ENCODE measurements around the gene TNFRSF1A.
A peak's percentile ranks its signal among the peaks of the same experiment; 100 is the strongest.

The TNFRSF1A gene

DNA sequence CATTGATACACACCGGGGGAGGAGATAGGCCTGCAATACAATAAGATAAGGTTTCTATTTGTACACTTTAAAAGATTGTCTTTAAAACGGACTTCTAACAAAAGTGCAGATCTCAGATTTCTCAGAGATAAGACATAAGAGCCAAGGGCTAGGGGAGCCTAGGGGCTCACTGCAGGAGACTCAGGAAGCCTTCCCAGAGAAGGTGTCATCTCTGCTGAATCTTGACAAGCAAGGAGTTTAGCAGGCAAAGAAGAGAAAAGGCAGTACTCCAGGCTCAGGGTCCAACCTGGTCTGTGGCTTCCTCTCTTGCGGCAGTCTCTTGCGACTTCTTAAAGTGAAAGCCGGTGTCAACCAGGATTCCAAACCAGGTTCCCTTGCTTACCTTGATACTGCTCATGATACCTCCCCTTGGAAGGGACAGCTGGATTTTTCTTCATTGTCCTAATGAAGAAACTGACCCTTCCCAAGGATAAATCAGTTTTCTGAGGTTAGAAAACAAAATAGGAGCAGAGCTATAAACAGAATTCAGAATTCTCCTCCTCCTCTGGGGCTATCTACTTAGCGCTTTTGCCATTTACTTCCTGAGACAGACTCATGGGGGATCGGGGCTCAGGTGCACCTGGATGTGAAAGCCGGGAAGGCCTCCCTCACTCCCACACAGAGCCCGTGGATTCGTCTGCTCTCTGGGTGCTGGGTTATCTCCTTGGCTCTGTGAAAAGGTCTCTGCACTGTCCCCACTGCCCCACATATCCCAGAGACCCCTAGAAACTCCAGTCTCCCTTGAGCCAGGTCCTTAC lies 35.2 kb upstream of the TNFRSF1A start:
- Mint-ChIP-seq H3K4me3 (peak overlapping the region; percentile 5), H3K27me3 (peaks cover 2% of the 10 kb centered on the region), H3K36me3 (no peaks in the 10 kb centered on the region), H3K9me3 (no peaks in the 10 kb centered on the region), H3K4me1 (peaks cover 32% of the 10 kb centered on the region), H3K27ac (peak overlapping the region; percentile 36)

DNA sequence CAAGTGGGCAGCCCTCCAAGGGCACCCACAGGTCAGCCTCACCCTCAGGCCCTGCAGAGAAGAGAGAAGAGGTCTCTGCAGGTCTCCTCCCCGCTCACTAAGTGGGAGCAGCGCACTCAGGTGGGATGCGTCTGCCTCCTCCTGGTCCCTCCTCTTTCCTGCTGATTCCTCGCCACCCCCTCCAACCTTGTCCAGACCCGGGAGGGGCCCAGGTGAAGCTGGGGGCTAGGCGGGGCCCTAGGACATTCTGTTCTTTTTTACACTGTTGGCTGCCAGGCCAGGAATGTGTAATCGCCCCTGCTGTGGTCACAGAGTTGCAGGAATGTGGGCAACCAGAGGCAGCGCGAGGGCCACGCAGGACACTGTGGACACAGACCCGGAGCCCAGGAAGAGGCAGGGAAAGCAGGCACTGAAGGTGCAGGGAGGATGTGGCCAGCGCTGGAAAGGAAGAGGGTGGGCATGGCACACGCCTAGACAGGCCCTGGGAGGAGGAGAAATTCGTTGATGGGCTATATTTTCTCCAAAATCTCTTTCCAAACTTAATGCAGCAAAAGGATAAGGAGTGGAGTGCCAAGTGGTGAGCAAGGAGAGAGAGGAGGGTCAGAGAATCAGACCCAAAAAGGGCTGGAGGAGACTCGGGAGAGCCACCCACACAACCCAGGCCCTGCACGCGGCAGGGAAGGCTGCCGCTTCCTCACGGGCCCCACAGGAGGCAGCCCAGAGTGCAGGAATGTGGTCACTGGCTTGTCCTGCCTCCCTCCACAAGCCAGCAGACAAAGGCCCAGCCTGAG lies 34.4 kb upstream of the TNFRSF1A start:
- Mint-ChIP-seq H3K9me3 (no peaks in the 10 kb centered on the region), H3K4me1 (peaks cover 32% of the 10 kb centered on the region), H3K27ac (peak overlapping the region; percentile 4), H3K4me3 (peak overlapping the region; percentile 5), H3K36me3 (no peaks in the 10 kb centered on the region), H3K27me3 (no peaks in the 10 kb centered on the region)

DNA sequence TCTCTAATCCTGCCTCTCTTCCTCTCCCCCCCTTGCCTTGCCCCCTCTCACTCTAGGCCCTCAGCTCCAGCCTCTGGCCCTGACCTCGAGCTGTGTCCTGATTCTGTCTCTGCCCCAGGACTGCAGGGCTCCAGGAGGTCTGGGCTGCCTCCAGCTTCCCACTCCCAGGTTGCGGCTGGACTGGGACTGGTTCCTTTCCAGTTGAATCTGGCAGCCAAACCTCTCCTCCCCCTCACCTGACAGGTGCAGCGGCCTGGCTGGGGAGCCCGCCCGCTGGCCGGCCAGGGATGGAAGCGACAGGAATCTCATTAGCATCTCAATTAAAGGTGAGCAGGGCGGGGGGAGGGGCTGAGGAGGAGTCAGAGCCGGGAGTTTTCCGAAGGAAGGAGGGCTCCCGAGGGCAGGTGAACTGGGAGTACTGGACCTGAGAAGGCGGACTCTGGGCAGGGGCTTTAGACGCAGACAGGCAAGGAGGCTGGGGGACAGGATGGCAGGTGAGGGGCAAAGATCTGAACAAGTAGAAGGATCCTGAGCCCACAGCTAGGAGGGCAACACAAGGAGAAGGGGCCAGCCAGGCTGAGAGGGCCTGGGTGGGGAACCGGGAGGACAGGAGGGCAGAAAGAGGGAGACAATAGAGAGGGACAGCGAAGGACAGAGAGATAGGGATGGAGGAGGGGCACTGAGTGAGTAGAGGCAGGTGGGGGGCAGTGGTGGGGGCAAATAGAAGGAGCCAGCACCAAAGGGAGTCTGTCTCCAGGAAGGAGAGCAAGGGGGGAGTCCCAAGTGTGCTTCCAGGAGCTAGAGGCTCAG lies 33.6 kb upstream of the TNFRSF1A start, which contains the start of gene SCNN1A:
Gene SCNN1A, minus strand, starts transcription at position 295 of the 810 bp plus-strand sequence. CDS start 780 bp downstream, outside the sequence.
- H3K4me1 Mint-ChIP-seq = peaks cover 32% of the 10 kb centered on the region
- H3K36me3 Mint-ChIP-seq = no peaks in the 10 kb centered on the region
- H3K27ac Mint-ChIP-seq = peak within 1 kb of the TSS; percentile 4
- H3K27me3 Mint-ChIP-seq = no peaks in the 10 kb centered on the region
- H3K9me3 Mint-ChIP-seq = no peaks in the 10 kb centered on the region
- H3K4me3 Mint-ChIP-seq = peak within 1 kb of the TSS; percentile 5

DNA sequence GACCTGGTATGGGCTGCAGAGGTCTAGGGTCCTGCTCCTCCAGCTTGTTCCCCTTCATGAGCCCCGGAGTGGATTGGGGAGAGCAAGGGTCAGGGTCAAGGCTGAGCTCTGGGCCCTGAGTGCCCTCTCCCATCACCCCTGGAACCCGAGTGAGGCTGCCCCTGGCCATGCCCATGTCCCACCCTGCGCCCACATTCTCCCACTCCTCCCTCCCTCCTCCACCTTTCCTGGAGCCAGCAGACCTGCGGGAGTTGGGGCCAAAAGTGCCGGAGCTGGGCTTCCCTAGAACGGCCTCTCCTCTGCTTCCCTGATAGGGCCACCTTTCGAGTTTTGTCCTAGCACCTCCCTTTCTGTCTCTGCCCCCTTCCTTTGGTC lies 32.9 kb upstream of the TNFRSF1A start:
- peaks cover 32% of the 10 kb centered on the region for H3K4me1 Mint-ChIP-seq
- no peaks in the 10 kb centered on the region for H3K27me3 Mint-ChIP-seq
- no peak overlapping the region for H3K4me3 Mint-ChIP-seq
- no peaks in the 10 kb centered on the region for H3K36me3 Mint-ChIP-seq
- no peaks in the 10 kb centered on the region for H3K9me3 Mint-ChIP-seq
- no peak overlapping the region for H3K27ac Mint-ChIP-seq

DNA sequence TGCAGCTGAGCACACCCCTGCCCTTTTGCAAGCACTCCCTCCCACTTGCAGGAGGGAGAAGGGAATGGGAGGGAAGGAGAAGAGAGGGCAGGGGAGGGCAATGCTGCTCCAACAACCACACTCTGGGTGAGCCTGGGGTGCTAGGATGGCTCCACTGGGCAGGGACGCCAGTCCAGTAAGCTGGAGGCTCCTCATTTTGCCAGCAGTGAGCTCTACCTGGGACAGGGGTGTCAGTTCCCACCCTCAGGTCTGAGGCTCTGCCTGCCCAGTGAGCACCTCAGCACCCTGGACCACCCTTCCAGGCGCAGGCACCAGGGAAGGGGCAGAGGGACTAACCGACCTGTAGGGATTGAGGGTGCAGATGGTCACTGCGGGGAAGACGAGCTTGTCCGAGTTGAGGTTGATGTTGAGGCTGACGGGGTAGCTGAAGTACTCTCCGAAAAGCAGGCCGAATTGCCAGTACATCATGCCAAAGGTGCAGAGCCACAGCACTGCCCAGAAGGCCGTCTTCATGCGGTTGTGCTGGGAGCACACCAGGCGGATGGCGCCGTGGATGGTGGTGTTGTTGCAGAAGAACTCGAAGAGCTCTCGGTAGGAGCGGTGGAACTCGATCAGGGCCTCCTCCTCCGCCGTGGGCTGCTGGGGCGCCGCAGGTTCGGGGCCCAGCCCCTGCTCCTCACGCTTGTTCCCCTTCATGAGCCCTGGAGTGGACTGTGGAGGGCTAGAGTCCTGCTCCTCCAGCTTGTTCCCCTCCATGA lies 32.3 kb upstream of the TNFRSF1A start:
- Mint-ChIP-seq H3K4me3 (no peak overlapping the region), H3K4me1 (peaks cover 32% of the 10 kb centered on the region), H3K27me3 (no peaks in the 10 kb centered on the region), H3K36me3 (no peaks in the 10 kb centered on the region), H3K27ac (no peak overlapping the region), H3K9me3 (no peaks in the 10 kb centered on the region)

DNA sequence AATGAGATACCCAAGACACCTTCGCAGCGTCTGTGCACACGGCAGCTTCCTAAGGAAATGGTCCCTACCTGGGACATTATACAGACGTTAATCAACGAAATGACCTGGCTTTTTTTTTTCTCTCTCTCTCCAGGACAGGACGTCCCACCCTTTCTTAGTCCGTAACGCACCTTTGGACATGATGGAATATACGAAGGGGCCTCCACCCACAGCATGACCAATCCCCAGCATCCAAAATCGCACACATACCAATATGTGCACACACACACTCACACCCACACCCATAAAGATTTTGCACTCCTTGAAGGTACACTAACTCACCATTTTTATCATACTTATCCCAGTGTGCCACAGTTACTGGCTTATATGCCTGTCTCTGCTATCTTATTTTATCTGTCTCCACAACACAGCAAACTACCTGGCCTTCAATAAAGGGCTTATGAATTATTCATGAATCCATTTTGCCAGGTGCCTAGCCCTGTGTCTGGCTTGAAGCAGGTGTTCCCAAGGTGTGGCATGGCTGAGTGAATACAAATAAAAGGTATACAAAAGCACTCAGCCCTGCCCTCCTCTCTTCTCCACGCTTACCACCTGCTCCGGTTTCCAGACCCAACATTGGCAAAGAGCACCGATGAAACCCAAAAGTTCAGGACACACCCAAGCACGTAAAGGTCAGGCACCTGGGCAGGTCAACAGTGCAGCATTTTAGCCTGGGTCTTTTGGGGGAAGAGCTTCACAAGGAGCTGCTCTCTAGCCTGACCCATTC lies 31.3 kb upstream of the TNFRSF1A start:
- Mint-ChIP-seq H3K27ac (no peak overlapping the region), H3K36me3 (no peaks in the 10 kb centered on the region), H3K4me3 (no peak overlapping the region), H3K9me3 (no peaks in the 10 kb centered on the region), H3K4me1 (peaks cover 37% of the 10 kb centered on the region), H3K27me3 (no peaks in the 10 kb centered on the region)

DNA sequence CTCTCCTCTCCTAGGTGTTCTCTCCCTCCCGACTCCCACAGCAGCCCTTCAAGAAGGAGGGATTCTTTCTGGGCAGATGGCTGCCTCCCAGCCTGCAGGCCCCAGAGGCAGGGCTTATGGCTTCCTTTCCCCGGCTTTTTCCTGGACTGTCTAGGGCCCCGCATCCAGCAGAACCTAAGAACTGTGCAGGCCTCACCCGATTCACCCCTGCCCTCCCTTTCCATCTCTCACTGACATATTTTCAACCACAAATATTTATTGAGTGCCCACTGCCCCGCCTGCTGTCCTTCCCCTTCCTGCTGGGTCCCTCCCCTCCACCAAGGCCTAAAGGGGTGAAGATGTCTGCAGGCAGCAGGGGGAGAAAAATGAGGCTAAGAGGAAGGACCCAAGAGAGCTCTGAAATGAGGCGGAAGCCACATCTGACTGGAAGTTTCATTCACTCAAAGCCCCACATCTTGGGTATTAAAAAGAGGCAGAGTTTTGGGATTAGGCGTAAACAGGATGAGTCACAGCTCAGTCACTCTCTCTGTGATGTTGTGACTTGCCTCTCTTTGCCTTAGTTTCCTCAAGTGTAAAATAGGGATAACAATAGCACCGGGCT lies 30.6 kb upstream of the TNFRSF1A start:
- H3K36me3 Mint-ChIP-seq = no peaks in the 10 kb centered on the region
- H3K9me3 Mint-ChIP-seq = no peaks in the 10 kb centered on the region
- peaks cover 40% of the 10 kb centered on the region for H3K4me1 Mint-ChIP-seq
- no peak overlapping the region for H3K4me3 Mint-ChIP-seq
- H3K27me3 Mint-ChIP-seq = no peaks in the 10 kb centered on the region
- peak overlapping the region; percentile 18 for H3K27ac Mint-ChIP-seq

DNA sequence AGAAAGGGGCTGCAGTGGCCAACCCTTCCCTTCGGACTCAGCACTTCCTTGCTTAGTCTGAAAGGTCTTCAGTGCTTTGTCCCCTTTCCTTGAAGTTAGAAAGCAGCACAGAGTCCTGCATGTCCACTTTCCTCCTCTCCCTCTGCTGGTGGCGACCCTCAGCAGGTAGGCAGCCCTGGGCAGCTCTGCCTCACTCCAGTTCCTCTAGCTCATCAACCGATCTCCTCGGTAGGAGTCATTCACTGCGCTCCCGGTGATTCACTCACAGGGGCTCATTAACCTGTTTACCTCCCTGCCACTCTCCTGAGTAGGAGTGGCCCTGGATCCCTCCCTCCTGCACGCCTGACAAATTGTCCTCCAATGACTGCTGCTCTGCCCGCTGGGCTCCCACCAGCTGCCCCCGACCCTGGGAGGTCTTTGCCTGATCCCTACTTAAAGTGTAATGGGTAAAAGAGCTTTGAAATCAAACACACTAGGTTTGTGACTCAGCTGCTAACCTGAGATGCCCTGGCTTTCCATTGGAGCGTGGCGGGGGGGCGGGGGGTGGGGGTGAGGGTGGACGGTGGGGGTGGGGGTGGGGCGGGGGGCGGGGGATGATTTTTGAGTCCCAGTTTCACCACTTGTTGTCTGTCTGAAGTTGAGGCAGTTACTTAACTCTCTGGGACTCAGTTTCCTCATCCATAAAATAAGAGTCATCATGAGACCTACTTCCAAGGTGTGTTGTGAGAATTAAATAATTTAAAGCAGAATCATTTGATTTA lies 29.3 kb upstream of the TNFRSF1A start:
- no peaks in the 10 kb centered on the region for H3K27me3 Mint-ChIP-seq
- H3K9me3 Mint-ChIP-seq = no peaks in the 10 kb centered on the region
- peaks cover 33% of the 10 kb centered on the region for H3K4me1 Mint-ChIP-seq
- no peak overlapping the region for H3K4me3 Mint-ChIP-seq
- H3K27ac Mint-ChIP-seq = no peak overlapping the region
- no peaks in the 10 kb centered on the region for H3K36me3 Mint-ChIP-seq

DNA sequence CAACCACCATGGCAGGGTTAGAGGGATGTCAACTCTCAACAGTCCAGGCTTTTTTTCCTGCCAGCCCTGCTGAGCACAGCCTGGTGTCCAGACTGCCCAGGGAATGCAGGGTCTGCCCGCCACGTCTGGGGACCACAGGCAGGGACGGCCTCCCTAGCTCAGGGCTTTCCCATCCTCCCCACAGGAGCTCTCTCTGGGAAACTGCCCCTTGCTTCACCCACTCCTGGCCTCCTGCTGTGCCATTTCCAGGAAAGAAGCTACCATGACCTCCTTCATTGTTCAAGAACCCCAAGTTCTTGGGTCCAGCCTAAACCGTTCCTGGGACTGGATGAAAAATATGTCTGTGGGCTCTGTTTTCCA lies 28.7 kb upstream of the TNFRSF1A start:
- no peak overlapping the region for H3K4me3 Mint-ChIP-seq
- H3K27me3 Mint-ChIP-seq = no peaks in the 10 kb centered on the region
- H3K36me3 Mint-ChIP-seq = no peaks in the 10 kb centered on the region
- H3K9me3 Mint-ChIP-seq = no peaks in the 10 kb centered on the region
- H3K4me1 Mint-ChIP-seq = peaks cover 29% of the 10 kb centered on the region
- H3K27ac Mint-ChIP-seq = no peak overlapping the region

DNA sequence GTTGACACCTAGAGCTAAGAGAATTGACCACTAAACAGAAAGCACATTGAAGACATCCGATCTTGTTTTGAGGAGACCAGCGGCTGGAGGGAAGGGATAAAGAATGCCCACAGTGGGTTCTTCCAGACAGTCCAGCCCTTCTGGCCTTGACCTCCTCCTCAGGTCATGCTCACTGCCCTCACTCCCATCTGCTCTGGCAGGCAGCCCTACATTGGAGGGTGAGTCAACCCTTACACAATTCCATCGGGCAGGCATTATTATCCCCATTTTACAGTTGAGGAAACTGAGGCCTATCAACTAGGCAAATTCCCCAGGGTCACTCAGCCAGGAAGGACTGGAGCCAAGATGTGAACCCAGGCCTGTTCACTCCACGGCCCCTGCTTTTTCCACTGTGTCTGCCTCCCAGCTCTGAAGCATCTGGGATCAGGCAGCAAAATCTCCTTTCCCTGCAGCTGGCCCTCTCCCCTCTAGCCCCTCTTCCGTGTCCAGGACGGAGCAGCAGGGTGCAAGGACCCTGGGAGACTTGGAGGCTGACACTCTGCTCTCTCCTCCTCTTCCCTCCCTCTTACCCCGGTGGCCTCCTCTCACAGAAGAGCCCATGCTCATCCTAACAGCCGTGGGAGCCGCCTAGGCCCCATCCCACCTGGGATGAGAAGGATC lies 28.2 kb upstream of the TNFRSF1A start:
- no peaks in the 10 kb centered on the region for H3K9me3 Mint-ChIP-seq
- no peak overlapping the region for H3K27ac Mint-ChIP-seq
- no peaks in the 10 kb centered on the region for H3K27me3 Mint-ChIP-seq
- no peak overlapping the region for H3K4me3 Mint-ChIP-seq
- H3K36me3 Mint-ChIP-seq = no peaks in the 10 kb centered on the region
- H3K4me1 Mint-ChIP-seq = peaks cover 28% of the 10 kb centered on the region

DNA sequence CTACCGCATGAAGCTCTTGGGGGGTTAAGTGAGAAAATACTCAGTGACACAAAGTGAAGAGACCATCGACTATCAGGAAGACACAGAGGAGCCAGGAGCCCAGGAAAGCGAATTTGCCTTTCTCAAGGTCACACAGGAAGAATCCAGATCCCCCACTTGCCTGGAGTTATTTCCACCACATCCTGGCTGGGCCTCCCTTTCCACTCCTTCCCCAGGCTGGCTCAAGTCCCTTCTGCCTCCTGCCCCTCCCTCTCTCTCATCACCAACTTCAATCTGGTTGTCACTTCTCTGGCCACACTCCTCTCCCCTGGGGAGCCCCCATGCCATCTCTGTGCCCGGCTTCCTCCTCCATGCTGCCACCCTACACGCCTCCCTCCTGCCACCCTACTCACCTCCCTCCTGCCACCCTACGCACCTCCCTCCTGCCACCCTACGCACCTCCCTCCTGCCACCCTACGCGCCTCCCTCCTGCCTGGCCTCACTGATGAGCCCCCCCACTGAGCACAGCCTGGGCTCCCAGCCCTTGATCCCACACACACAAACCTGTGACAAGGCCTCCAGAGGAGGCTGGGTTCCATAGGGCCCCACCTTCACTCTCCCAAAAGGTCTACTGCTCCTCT lies 27.1 kb upstream of the TNFRSF1A start:
- no peaks in the 10 kb centered on the region for H3K9me3 Mint-ChIP-seq
- no peaks in the 10 kb centered on the region for H3K27me3 Mint-ChIP-seq
- peaks cover 32% of the 10 kb centered on the region for H3K4me1 Mint-ChIP-seq
- H3K4me3 Mint-ChIP-seq = no peak overlapping the region
- H3K36me3 Mint-ChIP-seq = no peaks in the 10 kb centered on the region
- peak overlapping the region; percentile 8 for H3K27ac Mint-ChIP-seq

DNA sequence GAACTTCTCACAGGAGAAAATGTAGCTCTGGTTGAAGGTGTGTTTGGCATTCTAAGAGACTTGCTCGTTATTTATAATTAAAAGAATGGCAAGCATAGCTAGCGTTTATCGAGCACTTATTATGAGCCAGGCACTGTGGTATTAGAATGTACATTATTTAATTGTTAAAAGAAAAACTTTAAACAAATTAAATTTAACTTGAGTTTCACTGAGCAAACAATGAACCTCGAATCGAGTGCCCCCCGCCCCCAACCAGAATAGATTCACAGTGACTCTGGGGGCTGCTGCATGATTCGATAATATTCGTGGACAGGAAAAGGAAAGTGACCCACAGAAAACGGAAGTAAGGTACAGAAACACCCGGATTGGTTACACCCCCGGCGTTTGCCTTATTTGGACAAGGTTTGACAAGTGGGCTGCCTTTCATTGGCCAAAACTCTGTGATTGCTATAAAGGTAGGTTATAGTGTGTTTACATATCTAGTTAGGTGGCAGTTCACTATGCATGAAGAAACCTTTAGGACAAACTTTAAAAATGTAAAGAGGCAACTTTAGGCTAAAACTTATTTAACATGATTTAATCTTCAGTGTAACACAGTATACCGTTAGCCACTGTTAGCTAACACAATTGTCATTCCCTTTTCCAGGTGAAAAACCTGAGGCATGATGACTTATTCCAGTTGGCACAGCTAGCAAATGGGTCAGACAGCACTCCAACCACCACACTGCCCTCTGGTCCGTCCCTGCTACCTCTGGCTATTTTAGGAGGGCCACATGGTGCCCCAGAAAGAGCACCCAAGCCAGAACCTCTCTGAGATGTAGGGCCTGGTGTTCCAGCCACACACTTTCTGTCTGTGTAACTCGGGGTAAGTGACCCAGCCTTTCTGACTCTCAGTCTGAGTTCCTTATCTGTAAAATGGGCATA lies 26.4 kb upstream of the TNFRSF1A start:
- H3K27me3 Mint-ChIP-seq = no peaks in the 10 kb centered on the region
- H3K27ac Mint-ChIP-seq = peak overlapping the region; percentile 8
- H3K9me3 Mint-ChIP-seq = no peaks in the 10 kb centered on the region
- H3K36me3 Mint-ChIP-seq = no peaks in the 10 kb centered on the region
- peaks cover 32% of the 10 kb centered on the region for H3K4me1 Mint-ChIP-seq
- no peak overlapping the region for H3K4me3 Mint-ChIP-seq
